Tibial nerve (tissue), 4 donors: ENCODE measurements around the gene ST8SIA1. TPM values are rescaled to one million over a fixed set of nuclear protein-coding genes. Genes with fewer than 3 reads are reported as not detected.

Source experiments
- DNase-seq, 2 donors: peaks; one replicate each; pipeline ENCODE4 v3.0.0-alpha.2; 2019; ENCODE audit warnings: low spot score in 2 of 2
- H3K27ac ChIP-seq, 4 donors: fragments of 200-600 bp; sonication (generic) in 3 of 4; one replicate each; pipeline ENCODE4 v1.5.1; 2017 to 2019; ENCODE audit warnings: mild to moderate bottlenecking in 1 of 4
- H3K27me3 ChIP-seq, 2 donors: fragments of 200-600 bp; sonication (generic) in 1 of 2; one replicate each; pipeline versions ENCODE4 v1.5.1 to v1.6.0; 2017 to 2019
- H3K36me3 ChIP-seq, 3 donors: fragments of 200-600 bp; sonication (generic); one replicate each; pipeline ENCODE4 v1.5.1; 2018 to 2019
- H3K4me1 ChIP-seq, 4 donors: fragments of 200-600 bp; sonication (generic) in 3 of 4; one replicate each; pipeline ENCODE4 v1.5.1; 2017 to 2019
- H3K4me3 ChIP-seq, 4 donors: fragments of 200-600 bp; sonication (generic) in 3 of 4; one replicate each; pipeline ENCODE4 v1.5.1; 2017 to 2019; ENCODE audit warnings: mild to moderate bottlenecking in 1 of 4, moderate library complexity in 1 of 4
- H3K9me3 ChIP-seq, 4 donors: fragments of 200-600 bp; sonication (generic) in 3 of 4; one replicate each; pipeline ENCODE4 v1.5.1; 2017 to 2019
- CTCF ChIP-seq, 5 experiments: fragments of 200-600 bp in 3 of 5; fragments of 450-650 bp in 2 of 5; sonication (generic) in 3 of 5; IDR thresholded peaks; one replicate each; pipeline ENCODE4 v1.5.1; 2016 to 2019; ENCODE audit warnings: antibody characterized with exemption in 5 of 5, mild to moderate bottlenecking in 3 of 5, moderate library complexity in 2 of 5
- EP300 ChIP-seq, 2 donors: sonication (generic); formaldehyde crosslinking; IDR thresholded peaks; one replicate each; pipeline ENCODE4 v1.6.1; 2017; ENCODE audit warnings: antibody characterized with exemption in 2 of 2, mild to moderate bottlenecking in 1 of 2
- POLR2A ChIP-seq, 2 donors: fragments of 450-650 bp; IDR thresholded peaks; one replicate each; pipeline ENCODE4 v1.6.1; 2017; ENCODE audit warnings: antibody characterized with exemption in 2 of 2, mild to moderate bottlenecking in 2 of 2, moderate library complexity in 2 of 2
- WGBS, 2 donors: methylation state at CpG; one replicate each; pipeline ENCODE4 v1.1.5; 2018; 5-methylcytosine and 5-hydroxymethylcytosine counted together
- total RNA-seq, 4 donors: library from RNA; depleted of rRNA; stranded (reverse); fragments of >200 nt; gene quantifications; one replicate each; pipeline ENCODE4 v1.1.0, GENCODE V29; 2016

ST8SIA1 gene
- total RNA-seq, 4 donors from 2014 or later, result 0.63 to 5.1 (median 2.0) TPM

GRCh38 chr12:22180705-22181104 lies 153.8 kb downstream of the ST8SIA1 start:
- WGBS, 2 donors, result 52 to 72% methylated on average over 1 of the region's 1 CpG
- no peaks in the 10 kb centered on the region for H3K4me1 ChIP-seq
- H3K27me3 ChIP-seq, result no peaks in the 10 kb centered on the region
- H3K4me3 ChIP-seq, result no peak overlapping the region
- no peak for TF ChIP-seq CTCF (IDR thresholded peaks at IDR 0.05)
- no peak for TF ChIP-seq POLR2A (IDR thresholded peaks at IDR 0.05)
- TF ChIP-seq EP300 (IDR thresholded peaks at IDR 0.05), result no peak
- no peak for DNase-seq
- no peaks in the 10 kb centered on the region for H3K36me3 ChIP-seq
- no peak overlapping the region for H3K27ac ChIP-seq
- H3K9me3 ChIP-seq, result no peaks in the 10 kb centered on the region

GRCh38 chr12:22173177-22173576 lies 161.3 kb downstream of the ST8SIA1 start:
- H3K36me3 ChIP-seq, result no peaks in the 10 kb centered on the region
- no peaks in the 10 kb centered on the region for H3K4me1 ChIP-seq
- no peaks in the 10 kb centered on the region for H3K27me3 ChIP-seq
- no peak overlapping the region for H3K27ac ChIP-seq
- H3K9me3 ChIP-seq, result no peaks in the 10 kb centered on the region
- no peak overlapping the region for H3K4me3 ChIP-seq
- no peak for DNase-seq
- TF ChIP-seq CTCF (IDR thresholded peaks at IDR 0.05), result no peak
- TF ChIP-seq POLR2A (IDR thresholded peaks at IDR 0.05), result no peak
- no peak for TF ChIP-seq EP300 (IDR thresholded peaks at IDR 0.05)

GRCh38 chr12:22172501-22172900 lies 162.0 kb downstream of the ST8SIA1 start:
- no peaks in the 10 kb centered on the region for H3K4me1 ChIP-seq
- no peak overlapping the region for H3K27ac ChIP-seq
- DNase-seq, result no peak
- H3K27me3 ChIP-seq, result no peaks in the 10 kb centered on the region
- no peaks in the 10 kb centered on the region for H3K9me3 ChIP-seq
- WGBS, 2 donors, result 68 to 71% methylated on average over 5 of the region's 5 CpGs
- H3K36me3 ChIP-seq, result no peaks in the 10 kb centered on the region
- TF ChIP-seq EP300 (IDR thresholded peaks at IDR 0.05) (no peak), POLR2A (IDR thresholded peaks at IDR 0.05) (no peak), CTCF (IDR thresholded peaks at IDR 0.05) (no peak)
- no peak overlapping the region for H3K4me3 ChIP-seq

- no peak for DNase-seq
- Histone ChIP-seq H3K9me3 (no peaks in the 10 kb centered on the region), H3K4me1 (no peaks in the 10 kb centered on the region), H3K27me3 (no peaks in the 10 kb centered on the region), H3K36me3 (no peaks in the 10 kb centered on the region), H3K4me3 (no peak overlapping the region), H3K27ac (no peak overlapping the region)
- TF ChIP-seq CTCF (IDR thresholded peaks at IDR 0.05) (no peak), EP300 (IDR thresholded peaks at IDR 0.05) (no peak), POLR2A (IDR thresholded peaks at IDR 0.05) (no peak)
Measured at GRCh38 chr12:22169376-22169775, 165.1 kb downstream of the ST8SIA1 start.

- H3K27ac ChIP-seq, result no peak overlapping the region
- no peak overlapping the region for H3K4me3 ChIP-seq
- no peaks in the 10 kb centered on the region for H3K9me3 ChIP-seq
- no peaks in the 10 kb centered on the region for H3K4me1 ChIP-seq
- no peak for TF ChIP-seq CTCF (IDR thresholded peaks at IDR 0.05)
- no peak for TF ChIP-seq EP300 (IDR thresholded peaks at IDR 0.05)
- TF ChIP-seq POLR2A (IDR thresholded peaks at IDR 0.05), result no peak
- no peaks in the 10 kb centered on the region for H3K36me3 ChIP-seq
- DNase-seq, result no peak
- 74 to 75% methylated on average over 4 of the region's 4 CpGs for WGBS, 2 donors
- no peaks in the 10 kb centered on the region for H3K27me3 ChIP-seq
Measured at GRCh38 chr12:22164139-22164538, 170.4 kb downstream of the ST8SIA1 start.
